NCI-H2171 (cell line): ENCODE results near the gene ALDH1L1.

Experiments
- DNase-seq: peaks from one replicate; lab custom pipeline; 2025; lab: John Stamatoyannopoulos, UW

The ALDH1L1 gene

DNA sequence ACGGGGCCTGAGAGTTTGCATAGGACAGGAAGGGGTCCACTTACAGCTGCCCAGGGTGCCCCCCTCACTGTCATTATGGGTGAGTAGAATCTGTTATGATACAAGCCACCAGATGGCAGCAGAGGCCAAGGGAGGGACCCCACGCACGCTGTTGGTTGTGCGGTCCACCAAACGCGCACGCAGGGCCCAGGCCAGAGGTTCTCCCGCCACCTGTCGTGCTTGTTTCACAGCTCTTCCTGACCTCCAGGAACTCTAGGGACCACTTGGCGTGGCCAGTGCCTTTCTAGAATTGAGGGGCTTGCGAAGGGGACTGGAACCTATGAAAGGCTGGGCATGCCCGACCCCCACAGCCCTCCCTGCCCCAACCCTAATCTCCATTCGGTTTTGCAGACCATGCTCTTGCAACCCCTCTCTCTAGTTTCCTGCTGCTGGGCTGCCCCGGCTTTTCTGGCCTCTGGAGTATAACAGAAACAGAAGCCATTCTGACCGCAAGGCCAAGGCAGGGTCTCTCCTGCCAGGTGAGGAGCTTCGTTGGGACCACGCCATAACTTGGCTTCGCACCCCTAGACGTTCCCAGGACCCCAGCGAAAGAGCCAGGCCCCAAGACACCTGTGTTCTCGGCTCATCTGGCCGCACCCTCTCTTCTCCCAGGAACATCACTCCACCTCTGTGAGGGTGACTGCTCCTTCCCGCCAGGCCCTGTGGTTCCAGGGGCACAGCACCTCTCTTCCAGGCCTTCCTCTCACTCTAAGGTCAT lies 46.0 kb downstream of the ALDH1L1 start:
- DNase-seq: peak; percentile 59

DNA sequence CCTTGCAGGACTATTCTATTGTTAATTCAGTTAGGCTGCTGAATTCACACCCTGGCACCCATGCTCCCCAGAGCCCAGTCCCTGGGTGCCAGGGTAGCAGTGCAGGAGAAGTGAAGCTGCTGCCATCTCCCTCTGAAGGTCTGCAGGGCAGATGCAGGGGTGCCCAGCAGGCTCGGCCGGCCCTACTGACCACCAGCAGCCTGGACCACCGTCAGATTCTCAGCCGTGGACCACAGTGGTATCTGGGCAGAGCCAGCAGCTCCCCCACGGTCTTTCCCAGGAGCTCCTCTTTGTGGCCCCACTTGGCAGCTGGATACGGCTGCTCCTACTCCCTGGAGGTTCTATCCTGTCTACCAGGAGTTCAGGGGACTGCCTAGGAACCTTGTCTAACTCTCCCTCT lies 46.8 kb downstream of the ALDH1L1 start:
- DNase-seq: no peak

GRCh38 chr3:126132751-126133511 lies 47.5 kb downstream of the ALDH1L1 start:
- no peak for DNase-seq

- no peak for DNase-seq
These were observed 48.3 kb downstream of the ALDH1L1 start for GRCh38 chr3:126131881-126132750.

GRCh38 chr3:126130981-126131745 lies 49.2 kb downstream of the ALDH1L1 start:
- no peak for DNase-seq

- DNase-seq: no peak
These were observed 50.1 kb downstream of the ALDH1L1 start for GRCh38 chr3:126130081-126130855.

- no peak for DNase-seq
These were observed 50.9 kb downstream of the ALDH1L1 start for GRCh38 chr3:126129398-126129891.

GRCh38 chr3:126128504-126129397 lies 51.6 kb downstream of the ALDH1L1 start:
- no peak for DNase-seq

DNA sequence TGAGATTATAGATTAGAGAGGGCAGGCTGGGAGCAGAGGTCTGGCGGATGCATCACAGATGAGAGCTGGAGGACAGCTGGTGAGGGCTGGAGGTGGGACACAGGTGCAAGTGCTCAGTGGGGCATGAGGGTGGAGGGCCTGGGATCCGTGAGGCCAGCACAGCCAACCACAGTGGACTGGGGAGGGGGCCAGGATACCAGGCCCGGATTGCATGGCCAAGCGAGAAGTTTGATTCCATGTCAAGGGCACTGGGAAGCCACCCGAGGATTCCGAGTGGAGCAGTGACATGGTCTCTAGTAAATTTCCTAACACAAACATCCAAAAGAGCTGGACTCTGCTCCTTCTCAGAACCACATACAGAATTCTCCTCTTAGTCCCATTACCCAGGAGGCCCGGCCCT lies 52.5 kb downstream of the ALDH1L1 start:
- DNase-seq: no peak

GRCh38 chr3:126127452-126127851 lies 52.9 kb downstream of the ALDH1L1 start:
- no peak for DNase-seq

DNA sequence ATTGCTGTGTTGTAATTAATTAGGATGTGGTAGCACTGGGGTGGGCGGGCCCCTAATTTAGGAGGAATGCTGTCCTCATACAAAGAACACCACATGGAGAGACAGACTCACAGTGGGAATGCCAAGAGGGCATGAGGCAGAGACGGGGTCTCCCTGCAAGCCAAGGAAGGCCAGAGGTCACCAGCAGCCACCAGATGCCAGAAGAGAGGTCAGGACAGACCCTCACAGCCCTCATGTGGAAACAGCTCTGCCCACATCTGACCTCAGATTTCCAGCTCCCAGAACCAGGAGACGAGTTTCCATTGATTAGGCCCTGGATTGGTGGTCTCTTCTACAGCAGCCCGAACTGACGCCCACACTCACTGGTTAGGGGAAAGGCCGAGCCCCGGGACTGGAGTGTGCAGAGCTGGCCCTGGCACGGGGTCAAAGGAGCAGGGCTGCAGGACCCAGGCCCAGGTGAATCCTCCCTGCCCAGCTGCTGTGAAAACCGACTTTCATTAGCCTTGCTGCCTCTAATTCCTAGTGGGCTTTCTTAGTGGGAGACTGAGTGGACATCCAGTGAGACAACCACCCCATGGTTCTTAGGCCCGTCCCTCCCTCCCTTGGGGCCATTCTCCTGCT lies 53.5 kb downstream of the ALDH1L1 start:
- DNase-seq: no peak

GRCh38 chr3:126126286-126126685 lies 54.1 kb downstream of the ALDH1L1 start:
- no peak for DNase-seq

GRCh38 chr3:126125781-126126251 lies 54.6 kb downstream of the ALDH1L1 start:
- DNase-seq: no peak

DNA sequence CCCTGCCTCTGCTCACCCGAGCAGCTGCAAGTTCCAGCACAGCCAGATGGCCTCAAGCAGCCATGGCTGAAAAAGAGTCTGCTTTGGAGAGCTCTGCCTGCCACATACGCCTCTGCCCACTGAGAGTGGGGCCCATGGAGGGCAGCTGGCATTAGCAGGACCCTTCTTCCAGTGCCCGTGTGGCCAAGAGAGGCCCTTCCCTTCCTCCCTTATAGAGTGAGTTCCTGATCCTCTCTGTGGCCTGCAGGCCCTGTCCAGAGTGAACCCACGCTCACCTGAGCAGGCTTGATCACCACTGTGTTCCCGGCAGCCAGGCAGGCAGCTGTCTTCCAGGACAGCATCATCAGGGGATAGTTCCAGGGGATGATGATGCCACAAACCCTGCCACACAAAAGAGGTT lies 55.0 kb downstream of the ALDH1L1 start:
- no peak for DNase-seq

GRCh38 chr3:126124896-126125295 lies 55.5 kb downstream of the ALDH1L1 start:
- no peak for DNase-seq

DNA sequence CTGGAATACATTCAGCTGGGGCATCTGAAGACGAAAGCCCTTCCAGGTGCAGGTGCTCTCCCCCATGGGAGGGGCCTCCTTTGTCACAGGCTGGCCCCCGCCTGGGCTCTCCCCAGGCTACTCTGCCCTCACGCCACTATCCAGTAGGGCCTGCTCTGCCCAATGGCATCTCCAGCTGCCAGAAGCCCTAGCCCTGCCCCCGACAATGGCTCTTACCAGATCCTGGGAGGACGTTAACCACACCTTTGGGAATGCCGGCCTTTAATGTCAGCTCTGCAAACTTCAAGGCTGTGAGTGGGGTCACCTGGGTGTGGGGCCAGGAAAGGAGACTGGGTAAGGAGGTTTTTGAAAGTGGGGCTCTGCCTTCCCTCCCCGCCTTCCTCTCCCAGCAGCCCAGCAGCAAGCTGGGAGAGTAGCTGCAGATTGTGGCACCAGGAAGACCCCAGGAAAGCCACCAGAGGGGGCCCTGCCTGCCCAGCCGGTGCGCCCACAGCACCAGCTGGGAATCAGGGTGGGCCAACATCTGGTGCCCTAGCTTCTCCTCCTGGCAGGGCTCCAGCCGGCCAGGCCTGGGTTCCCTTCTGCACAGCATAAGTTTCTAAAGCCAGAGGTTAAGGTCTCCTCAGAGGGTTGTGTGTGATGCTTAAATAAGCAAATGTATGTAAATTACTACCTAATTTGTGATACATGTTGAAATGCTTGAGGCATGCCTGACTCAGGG lies 56.1 kb downstream of the ALDH1L1 start:
- DNase-seq: peak; percentile 67

GRCh38 chr3:126121632-126122031 lies 58.8 kb downstream of the ALDH1L1 start:
- DNase-seq: no peak

DNA sequence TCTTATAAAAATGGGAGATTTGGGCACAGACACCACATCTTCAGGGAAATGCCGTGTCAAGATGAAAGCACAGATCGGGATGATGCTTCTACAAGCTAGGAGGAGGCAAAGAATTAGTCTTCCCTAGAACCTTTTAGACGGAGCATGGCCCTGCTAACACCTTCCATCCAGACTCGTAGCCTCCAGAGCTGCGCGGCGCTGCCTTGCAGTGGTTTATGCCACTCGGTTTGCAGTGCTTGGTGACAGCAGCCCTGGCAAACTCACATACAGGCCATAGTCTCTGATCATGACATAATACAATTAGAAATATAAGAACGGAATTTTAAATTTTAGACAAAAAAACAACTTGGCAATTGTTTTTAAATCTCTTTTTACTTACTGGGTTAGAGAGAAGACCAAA lies 59.3 kb downstream of the ALDH1L1 start:
- no peak for DNase-seq
